H1 (cell line): ENCODE measurements around the gene C9orf50. TPM values are rescaled to one million over a fixed set of nuclear protein-coding genes. Genes with fewer than 3 reads are reported as not detected.

ENCODE experiments used
- CEBPB ChIP-seq: IDR thresholded peaks from 2 replicates; pipeline ENCODE4 v1.6.1; 2012; ENCODE audit warnings: low read depth, low read length
- CTBP2 ChIP-seq: IDR thresholded peaks from 2 replicates; pipeline ENCODE4 v1.7.0; 2011; ENCODE audit warnings: borderline replicate concordance, mild to moderate bottlenecking, moderate library complexity, mixed read lengths, low read length; ENCODE audit not compliant: insufficient read depth, insufficient read length
- EGR1 ChIP-seq: IDR thresholded peaks from 2 replicates; pipeline ENCODE4 v1.6.1; 2011; ENCODE audit warnings: low read depth, low read length, borderline replicate concordance
- FOSL1 ChIP-seq: IDR thresholded peaks from 2 replicates; pipeline ENCODE4 v1.6.1; 2011; ENCODE audit warnings: mild to moderate bottlenecking, low read depth, low read length, moderate library complexity; ENCODE audit not compliant: insufficient read depth
- JUND ChIP-seq: IDR thresholded peaks from 2 replicates; pipeline ENCODE4 v1.6.1; 2011; ENCODE audit warnings: mild to moderate bottlenecking, improper control_type of control experiment, low read length
- POLR2A ChIP-seq, 2 experiments: IDR thresholded peaks; 1 replicate in 1 of 2; 2 replicates in 1 of 2; pipeline ENCODE4 v1.6.1; 2011; ENCODE audit warnings: low read depth in 2 of 2, low read length in 2 of 2, mild to moderate bottlenecking in 2 of 2; ENCODE audit errors: control extremely low read depth in 1 of 2
- SIX5 ChIP-seq: IDR thresholded peaks from 2 replicates; pipeline ENCODE4 v1.6.1; 2011; ENCODE audit warnings: mild to moderate bottlenecking, low read depth, low read length
- polyA plus RNA-seq, 7 experiments: library from polyadenylated mRNA; depleted of rRNA in 3 of 7; stranded (reverse) in 5 of 7; unstranded in 2 of 7; fragments of >200 nt in 5 of 7; fragments of 200-250 nt in 2 of 7; gene quantifications; 1 replicate in 5 of 7; 2 replicates in 1 of 7; 4 replicates in 1 of 7; pipeline versions ENCODE4 v1.2.1 to v1.2.3, GENCODE V29; 2011 to 2013; ENCODE audit warnings: missing spikeins in 2 of 7, mixed read lengths in 2 of 7
- total RNA-seq: library from RNA; stranded (reverse); fragmentation: NEBNext Ultra II Directional; extraction: Animal tissue kit (Norgen Biotek cat#: 25700); gene quantifications from 2 replicates; pipeline ENCODE4 v1.2.1, GENCODE V29; 2021
- TF ChIP-seq, protein P1 (sequence below), 3 experiments: IDR thresholded peaks; 1 replicate in 2 of 3; 2 replicates in 1 of 3; pipeline versions ENCODE4 v1.5.1 to v1.6.1; 2011; ENCODE audit warnings: low read length in 3 of 3, mild to moderate bottlenecking in 3 of 3, inconsistent platforms in 2 of 3, low read depth in 1 of 3, moderate library complexity in 1 of 3; ENCODE audit not compliant: insufficient read depth in 1 of 3; ENCODE audit errors: control extremely low read depth in 1 of 3

The C9orf50 gene
- total and polyA plus RNA-seq, 2 of the 8 experiments (the other 6 are each of a cell fraction or from before 2014, with no cell fraction given), result not detected

- TF ChIP-seq, protein P1, sequence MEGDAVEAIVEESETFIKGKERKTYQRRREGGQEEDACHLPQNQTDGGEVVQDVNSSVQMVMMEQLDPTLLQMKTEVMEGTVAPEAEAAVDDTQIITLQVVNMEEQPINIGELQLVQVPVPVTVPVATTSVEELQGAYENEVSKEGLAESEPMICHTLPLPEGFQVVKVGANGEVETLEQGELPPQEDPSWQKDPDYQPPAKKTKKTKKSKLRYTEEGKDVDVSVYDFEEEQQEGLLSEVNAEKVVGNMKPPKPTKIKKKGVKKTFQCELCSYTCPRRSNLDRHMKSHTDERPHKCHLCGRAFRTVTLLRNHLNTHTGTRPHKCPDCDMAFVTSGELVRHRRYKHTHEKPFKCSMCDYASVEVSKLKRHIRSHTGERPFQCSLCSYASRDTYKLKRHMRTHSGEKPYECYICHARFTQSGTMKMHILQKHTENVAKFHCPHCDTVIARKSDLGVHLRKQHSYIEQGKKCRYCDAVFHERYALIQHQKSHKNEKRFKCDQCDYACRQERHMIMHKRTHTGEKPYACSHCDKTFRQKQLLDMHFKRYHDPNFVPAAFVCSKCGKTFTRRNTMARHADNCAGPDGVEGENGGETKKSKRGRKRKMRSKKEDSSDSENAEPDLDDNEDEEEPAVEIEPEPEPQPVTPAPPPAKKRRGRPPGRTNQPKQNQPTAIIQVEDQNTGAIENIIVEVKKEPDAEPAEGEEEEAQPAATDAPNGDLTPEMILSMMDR (IDR thresholded peaks at IDR 0.05; ENCODE audit: control extremely low read depth in 1 of 3, insufficient read depth in 1 of 3, low read depth in 1 of 3, low read length in 3 of 3), result no peak
- TF ChIP-seq JUND (no peak), EGR1 (no peak), SIX5 (no peak), FOSL1 (no peak), CEBPB (no peak), CTBP2 (no peak), POLR2A (IDR thresholded peaks at IDR 0.05; ENCODE audit: control extremely low read depth in 1 of 2, low read depth in 2 of 2, low read length in 2 of 2) (no peak)
Observed at GRCh38 chr9:129640871-129641749, 20.2 kb upstream of the C9orf50 start (continued).
